ENCODE results near the gene GALNT9.

DNA sequence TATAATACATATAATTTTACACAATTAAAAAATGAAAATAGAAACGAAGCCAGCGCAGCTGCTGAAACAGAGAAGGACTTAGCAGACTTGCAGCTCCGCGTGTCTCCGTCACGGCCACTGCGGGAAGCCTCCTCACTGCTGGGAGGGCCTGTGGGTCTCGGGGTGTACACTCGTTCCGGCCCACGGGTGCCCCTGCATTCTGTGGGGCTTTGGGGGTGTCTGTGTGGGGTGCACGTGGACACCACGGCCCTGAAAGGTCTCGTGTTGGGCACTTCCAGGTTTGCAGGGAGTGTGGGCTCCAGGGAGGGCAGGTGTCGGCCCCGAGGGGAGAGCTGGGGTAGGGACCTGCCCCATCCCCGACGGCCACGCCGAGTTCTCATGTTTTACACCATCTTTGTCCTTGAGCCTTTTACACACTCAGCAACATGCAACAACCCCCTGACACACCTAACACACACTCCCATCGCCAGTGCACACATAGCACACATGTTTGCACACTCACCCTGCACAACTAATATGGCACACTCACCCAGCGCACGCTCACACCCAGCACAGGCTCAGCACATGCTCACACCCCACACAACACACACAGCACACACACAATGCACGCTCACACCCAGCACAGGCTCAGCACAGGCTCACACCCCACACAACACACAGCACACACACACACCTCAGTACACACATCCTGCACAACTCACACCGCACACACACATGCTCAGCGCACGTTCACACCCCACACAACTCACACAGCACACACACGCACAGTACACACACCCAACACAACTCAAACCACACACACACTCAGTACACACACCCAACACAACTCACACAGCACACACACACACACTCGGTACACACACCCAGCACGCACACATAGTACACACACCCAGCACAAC, 148.5 kb downstream of the GALNT9 start:
- TF ChIP-seq, protein P1, sequence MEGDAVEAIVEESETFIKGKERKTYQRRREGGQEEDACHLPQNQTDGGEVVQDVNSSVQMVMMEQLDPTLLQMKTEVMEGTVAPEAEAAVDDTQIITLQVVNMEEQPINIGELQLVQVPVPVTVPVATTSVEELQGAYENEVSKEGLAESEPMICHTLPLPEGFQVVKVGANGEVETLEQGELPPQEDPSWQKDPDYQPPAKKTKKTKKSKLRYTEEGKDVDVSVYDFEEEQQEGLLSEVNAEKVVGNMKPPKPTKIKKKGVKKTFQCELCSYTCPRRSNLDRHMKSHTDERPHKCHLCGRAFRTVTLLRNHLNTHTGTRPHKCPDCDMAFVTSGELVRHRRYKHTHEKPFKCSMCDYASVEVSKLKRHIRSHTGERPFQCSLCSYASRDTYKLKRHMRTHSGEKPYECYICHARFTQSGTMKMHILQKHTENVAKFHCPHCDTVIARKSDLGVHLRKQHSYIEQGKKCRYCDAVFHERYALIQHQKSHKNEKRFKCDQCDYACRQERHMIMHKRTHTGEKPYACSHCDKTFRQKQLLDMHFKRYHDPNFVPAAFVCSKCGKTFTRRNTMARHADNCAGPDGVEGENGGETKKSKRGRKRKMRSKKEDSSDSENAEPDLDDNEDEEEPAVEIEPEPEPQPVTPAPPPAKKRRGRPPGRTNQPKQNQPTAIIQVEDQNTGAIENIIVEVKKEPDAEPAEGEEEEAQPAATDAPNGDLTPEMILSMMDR (IDR thresholded peaks at IDR 0.05), result no peak
- no peak for TF ChIP-seq ZFX (IDR thresholded peaks at IDR 0.05; ENCODE audit: borderline replicate concordance)

All from 22Rv1 (cell line).